Measurements from ENCODE around the gene UBE2L3. TPM values are rescaled to one million over a fixed set of nuclear protein-coding genes. Genes with fewer than 3 reads are reported as not detected.
"Not testable (repeated sequence)": the region's sequence is repeated elsewhere in the genome, so short reads cannot be mapped to it uniquely, and the experiment has no call there.

The UBE2L3 gene
- total RNA-seq (2022) (65.8 and 66.6 TPM in 2 replicates), Bru-seq, nascent RNA (percentile 77 among the genes with signal in this experiment), BruChase-seq, experiment 1, labeled RNA remaining after a 6-hour chase (percentile 84 among the genes with signal in this experiment), BruChase-seq, experiment 2, labeled RNA remaining after a 2-hour chase (percentile 75 among the genes with signal in this experiment)
- long read RNA-seq, transcript UBE2L3-201 (4 exons, 3,028 nt), result major isoform, 289 of 312 reads
- long read RNA-seq, transcript UBE2L3-204 (3 exons, 2,932 nt), result minor isoform, 11 of 312 reads
- long read RNA-seq, partial matches to known transcripts, result 4 of 312 reads
- long read RNA-seq, other reads (novel, unspliced or antisense), result 7 of 312 reads

- BruUV-seq (replicated peaks), result no TSS peak
- H3K4me3 Mint-ChIP-seq (ENCODE audit: low read depth, unreplicated experiment), result peak within 1 kb of the TSS; percentile 91
- intact Hi-C loops (cut with micrococcal nuclease; ENCODE audit: unreplicated experiment), result no loop called here
- no peaks in the 10 kb centered on the region for H3K27me3 Mint-ChIP-seq (ENCODE audit: unreplicated experiment)
- peak; percentile 90 for DNase-seq
- peaks cover 36% of the 10 kb centered on the region for H3K36me3 Mint-ChIP-seq (ENCODE audit: insufficient read depth, unreplicated experiment)
- peaks cover 38% of the 10 kb centered on the region for H3K4me1 Mint-ChIP-seq (ENCODE audit: low read depth, unreplicated experiment)
- CTCF ChIA-PET, result no interaction called here
- H3K27ac Mint-ChIP-seq (ENCODE audit: unreplicated experiment), result peak within 1 kb of the TSS; percentile 88
- no peak for TF ChIP-seq CTCF (IDR thresholded peaks at IDR 0.05; ENCODE audit: unreplicated experiment)
- H3K9me3 Mint-ChIP-seq (ENCODE audit: low read depth, unreplicated experiment), result no peaks in the 10 kb centered on the region
Observed at GRCh38 chr22:21567456-21568346, at the start of gene UBE2L3. TSS of gene UBE2L3 (plus strand) at chr22:21567714. CDS start at chr22:21567745, 31 bp downstream.

GRCh38 chr22:21526705-21527500, 40.6 kb upstream of the UBE2L3 start:
- H3K27ac Mint-ChIP-seq (ENCODE audit: unreplicated experiment); H3K9me3 Mint-ChIP-seq (ENCODE audit: low read depth, unreplicated experiment); H3K27me3 Mint-ChIP-seq (ENCODE audit: unreplicated experiment); H3K4me3 Mint-ChIP-seq (ENCODE audit: low read depth, unreplicated experiment); BruUV-seq (replicated peaks); H3K4me1 Mint-ChIP-seq (ENCODE audit: low read depth, unreplicated experiment); intact Hi-C loops (cut with micrococcal nuclease; ENCODE audit: unreplicated experiment); H3K36me3 Mint-ChIP-seq (ENCODE audit: insufficient read depth, unreplicated experiment); CTCF ChIA-PET; DNase-seq: not testable (repeated sequence)

GRCh38 chr22:21531525-21531924, 36.0 kb upstream of the UBE2L3 start:
- H3K9me3 Mint-ChIP-seq (ENCODE audit: low read depth, unreplicated experiment); H3K27ac Mint-ChIP-seq (ENCODE audit: unreplicated experiment); H3K4me1 Mint-ChIP-seq (ENCODE audit: low read depth, unreplicated experiment); intact Hi-C loops (cut with micrococcal nuclease; ENCODE audit: unreplicated experiment); DNase-seq; BruUV-seq (replicated peaks); H3K27me3 Mint-ChIP-seq (ENCODE audit: unreplicated experiment); H3K4me3 Mint-ChIP-seq (ENCODE audit: low read depth, unreplicated experiment); H3K36me3 Mint-ChIP-seq (ENCODE audit: insufficient read depth, unreplicated experiment); CTCF ChIA-PET: not testable (repeated sequence)

- intact Hi-C loops (cut with micrococcal nuclease; ENCODE audit: unreplicated experiment); DNase-seq; H3K4me3 Mint-ChIP-seq (ENCODE audit: low read depth, unreplicated experiment); H3K36me3 Mint-ChIP-seq (ENCODE audit: insufficient read depth, unreplicated experiment); BruUV-seq (replicated peaks); CTCF ChIA-PET; H3K4me1 Mint-ChIP-seq (ENCODE audit: low read depth, unreplicated experiment); H3K27me3 Mint-ChIP-seq (ENCODE audit: unreplicated experiment); H3K27ac Mint-ChIP-seq (ENCODE audit: unreplicated experiment); H3K9me3 Mint-ChIP-seq (ENCODE audit: low read depth, unreplicated experiment): not testable (repeated sequence)
Observed at GRCh38 chr22:21532863-21533648, 34.5 kb upstream of the UBE2L3 start.

GRCh38 chr22:21539862-21540261, 27.7 kb upstream of the UBE2L3 start:
- H3K9me3 Mint-ChIP-seq (ENCODE audit: low read depth, unreplicated experiment); H3K27me3 Mint-ChIP-seq (ENCODE audit: unreplicated experiment); H3K27ac Mint-ChIP-seq (ENCODE audit: unreplicated experiment); H3K4me3 Mint-ChIP-seq (ENCODE audit: low read depth, unreplicated experiment); H3K36me3 Mint-ChIP-seq (ENCODE audit: insufficient read depth, unreplicated experiment); H3K4me1 Mint-ChIP-seq (ENCODE audit: low read depth, unreplicated experiment); BruUV-seq (replicated peaks); DNase-seq; intact Hi-C loops (cut with micrococcal nuclease; ENCODE audit: unreplicated experiment); CTCF ChIA-PET: not testable (repeated sequence)

- H3K27ac Mint-ChIP-seq (ENCODE audit: unreplicated experiment); BruUV-seq (replicated peaks); H3K4me3 Mint-ChIP-seq (ENCODE audit: low read depth, unreplicated experiment); H3K27me3 Mint-ChIP-seq (ENCODE audit: unreplicated experiment); DNase-seq; H3K9me3 Mint-ChIP-seq (ENCODE audit: low read depth, unreplicated experiment); intact Hi-C loops (cut with micrococcal nuclease; ENCODE audit: unreplicated experiment); H3K4me1 Mint-ChIP-seq (ENCODE audit: low read depth, unreplicated experiment); H3K36me3 Mint-ChIP-seq (ENCODE audit: insufficient read depth, unreplicated experiment); CTCF ChIA-PET: not testable (repeated sequence)
Observed at GRCh38 chr22:21544432-21545322, 22.8 kb upstream of the UBE2L3 start.

GRCh38 chr22:21549558-21549957, 18.0 kb upstream of the UBE2L3 start:
- BruUV-seq (replicated peaks); DNase-seq; intact Hi-C loops (cut with micrococcal nuclease; ENCODE audit: unreplicated experiment); H3K9me3 Mint-ChIP-seq (ENCODE audit: low read depth, unreplicated experiment); CTCF ChIA-PET; H3K4me3 Mint-ChIP-seq (ENCODE audit: low read depth, unreplicated experiment); H3K36me3 Mint-ChIP-seq (ENCODE audit: insufficient read depth, unreplicated experiment); H3K27ac Mint-ChIP-seq (ENCODE audit: unreplicated experiment); H3K4me1 Mint-ChIP-seq (ENCODE audit: low read depth, unreplicated experiment); H3K27me3 Mint-ChIP-seq (ENCODE audit: unreplicated experiment): not testable (repeated sequence)
